HepG2 (cell line): Measurements from ENCODE around the gene TANC2. TPM values are rescaled to one million over a fixed set of nuclear protein-coding genes. Genes with fewer than 3 reads are reported as not detected.

Experiments used
- ATAC-seq: fragments of 200-7000 bp; cut with Tn5 transposase; 3 replicates; pipeline ENCODE4 v1.9.1; 2020; ENCODE audit warnings: mild to moderate bottlenecking, moderate library complexity
- BruUV-seq: library from RNA; stranded (reverse); fragments of 400-500 nt; replicated peaks from 2 replicates; lab custom pipeline; 2021; lab: Mats Ljungman, UMichigan
- CTCF ChIA-PET: fragments of 300-600 bp; formaldehyde crosslinking; extraction: SDS; loops from one replicate; lab custom pipeline; 2021; ENCODE audit warnings: low total read pairs, inconsistent platforms, low intra/inter-chr PET ratio; lab: Yijun Ruan, JAX
- POLR2A ChIA-PET: fragments of 350-600 bp; sonication (Branson Sonifier 250); formaldehyde crosslinking; loops from one replicate; lab custom pipeline; 2020; ENCODE audit warnings: antibody characterized with exemption, inconsistent platforms; lab: Yijun Ruan, JAX
- DNase-seq: peaks from one replicate; pipeline ENCODE4 v3.0.0-alpha.2; 2015; ENCODE audit warnings: low spot score
- FAIRE-seq: peaks from 3 replicates; lab custom pipeline; 2011; peaks lifted over from hg19 to GRCh38; lab: Jason Lieb, UNC
- H2AFZ ChIP-seq: one replicate; pipeline ENCODE4 v1.6.1; 2011; ENCODE audit warnings: low read length, inconsistent platforms
- H3K27ac ChIP-seq: fragments of 300-600 bp; 3 replicates; pipeline ENCODE4 v1.8.0; 2011; ENCODE audit warnings: mixed run types, mild to moderate bottlenecking, mixed read lengths, low read length, inconsistent platforms; ENCODE audit not compliant: insufficient read depth; ENCODE audit errors: extremely low read length
- H3K27me3 ChIP-seq, 2 experiments: fragments of 200-600 bp in 1 of 2; 2 replicates in 1 of 2; 3 replicates in 1 of 2; pipeline versions ENCODE4 v1.6.0 to v1.8.0; 2011; ENCODE audit warnings: low read length in 2 of 2, mild to moderate bottlenecking in 2 of 2, moderate library complexity in 2 of 2, inconsistent platforms in 1 of 2; ENCODE audit not compliant: insufficient read depth in 2 of 2, control insufficient read depth in 1 of 2
- H3K36me3 ChIP-seq, 2 experiments: fragments of 200-600 bp in 1 of 2; replicated peaks in 1 of 2; 2 replicates in 1 of 2; 3 replicates in 1 of 2; pipeline versions ENCODE4 v1.5.1 to v1.8.0; 2011; ENCODE audit warnings: low read length in 2 of 2, inconsistent platforms in 1 of 2; ENCODE audit not compliant: insufficient read depth in 2 of 2, control insufficient read depth in 1 of 2
- H3K4me1 ChIP-seq: 2 replicates; pipeline ENCODE4 v1.5.1; 2012; ENCODE audit warnings: low read length, inconsistent platforms; ENCODE audit not compliant: insufficient read depth
- H3K4me2 ChIP-seq: 2 replicates; pipeline ENCODE4 v1.6.0; 2011; ENCODE audit warnings: low read depth, low read length, inconsistent platforms
- H3K4me3 ChIP-seq, 3 experiments: fragments of 200-600 bp in 1 of 3; sonication (generic), shearing (Covaris generic) in 1 of 3; replicated peaks in 1 of 3; 2 replicates each; pipeline ENCODE4 v1.5.1; 2011 to 2016; ENCODE audit warnings: low read length in 3 of 3, inconsistent platforms in 2 of 3, low read depth in 2 of 3, mild to moderate bottlenecking in 2 of 3, control low read depth in 1 of 3, mixed read lengths in 1 of 3; ENCODE audit not compliant: insufficient read depth in 1 of 3
- H3K79me2 ChIP-seq: one replicate; pipeline ENCODE4 v1.6.1; 2011; ENCODE audit warnings: low read length, inconsistent platforms; ENCODE audit not compliant: insufficient read depth
- H3K9ac ChIP-seq: 2 replicates; pipeline ENCODE4 v1.6.0; 2011; ENCODE audit warnings: mild to moderate bottlenecking, low read depth, low read length, inconsistent platforms; ENCODE audit not compliant: insufficient read depth
- H3K9me3 ChIP-seq: 2 replicates; pipeline ENCODE4 v1.5.1; 2012; ENCODE audit warnings: mild to moderate bottlenecking, low read length
- H4K20me1 ChIP-seq: 2 replicates; pipeline ENCODE4 v1.6.0; 2011; ENCODE audit warnings: inconsistent platforms, mild to moderate bottlenecking, low read length, moderate library complexity; ENCODE audit not compliant: insufficient read depth
- ARNT ChIP-seq: fragments of 450-650 bp; IDR thresholded peaks from 2 replicates; pipeline ENCODE4 v1.6.1; 2017
- CCDC6 ChIP-seq: sonication (generic); formaldehyde crosslinking; IDR thresholded peaks from 2 replicates; pipeline ENCODE4 v1.8.1; 2022; ENCODE audit warnings: mild to moderate bottlenecking, missing genetic modification reagents, moderate library complexity
- ELF3 ChIP-seq: IDR thresholded peaks from 2 replicates; pipeline ENCODE4 v1.6.1; 2016; ENCODE audit warnings: missing genetic modification reagents, missing compliant biosample characterization
- FOXC1 ChIP-seq: sonication (generic); formaldehyde crosslinking; IDR thresholded peaks from 2 replicates; pipeline ENCODE4 v1.8.0; 2022; ENCODE audit warnings: mild to moderate bottlenecking, missing genetic modification reagents, borderline replicate concordance
- PPARG ChIP-seq: conservative IDR thresholded peaks from 2 replicates; pipeline ENCODE4 v1.6.1; 2016; ENCODE audit warnings: missing biosample characterization, missing genetic modification reagents
- RFX3 ChIP-seq: IDR thresholded peaks from 2 replicates; pipeline ENCODE4 v1.6.1; 2016; ENCODE audit warnings: missing biosample characterization, missing genetic modification reagents
- SMAD9 ChIP-seq: sonication (generic); formaldehyde crosslinking; IDR thresholded peaks from 2 replicates; pipeline ENCODE4 v1.5.1; 2020; ENCODE audit warnings: mild to moderate bottlenecking, missing genetic modification reagents
- SNAPC2 ChIP-seq: sonication (generic); formaldehyde crosslinking; IDR thresholded peaks from 2 replicates; pipeline ENCODE4 v1.8.1; 2022; ENCODE audit warnings: mild to moderate bottlenecking, missing genetic modification reagents
- ZBTB8A ChIP-seq: sonication (generic); formaldehyde crosslinking; IDR thresholded peaks from 2 replicates; pipeline ENCODE4 v1.4.0; 2020; ENCODE audit warnings: mild to moderate bottlenecking, low read depth, missing genetic modification reagents, borderline replicate concordance
- ZNF136 ChIP-seq: sonication (generic); formaldehyde crosslinking; IDR thresholded peaks from 2 replicates; pipeline ENCODE4 v1.8.1; 2022; ENCODE audit warnings: low read depth, mild to moderate bottlenecking, moderate library complexity, missing genetic modification reagents
- ZNF260 ChIP-seq: sonication (generic); formaldehyde crosslinking; IDR thresholded peaks from 2 replicates; pipeline ENCODE4 v1.4.0; 2020; ENCODE audit warnings: missing genetic modification reagents, low read depth, mild to moderate bottlenecking, borderline replicate concordance
- ZNF431 ChIP-seq: sonication (generic); formaldehyde crosslinking; IDR thresholded peaks from 2 replicates; pipeline ENCODE4 v1.9.0; 2022; ENCODE audit warnings: missing genetic modification reagents, low read depth, mild to moderate bottlenecking, borderline replicate concordance
- ZNF501 ChIP-seq: sonication (generic); formaldehyde crosslinking; IDR thresholded peaks from 2 replicates; pipeline ENCODE4 v1.5.1; 2020; ENCODE audit warnings: mild to moderate bottlenecking, moderate library complexity, missing genetic modification reagents
- ZNF552 ChIP-seq: sonication (generic); formaldehyde crosslinking; IDR thresholded peaks from 2 replicates; pipeline ENCODE4 v1.9.0; 2022; ENCODE audit warnings: missing genetic modification reagents, mild to moderate bottlenecking, borderline replicate concordance
- ZNF572 ChIP-seq: sonication (generic); formaldehyde crosslinking; IDR thresholded peaks from 2 replicates; pipeline ENCODE4 v1.5.1; 2020; ENCODE audit warnings: mild to moderate bottlenecking, missing genetic modification reagents
- ZNF629 ChIP-seq: sonication (generic); formaldehyde crosslinking; conservative IDR thresholded peaks from 2 replicates; pipeline ENCODE4 v1.5.0; 2020; ENCODE audit warnings: missing genetic modification reagents
- ZNF644 ChIP-seq: IDR thresholded peaks from 2 replicates; pipeline ENCODE4 v1.6.1; 2016; ENCODE audit warnings: low read depth
- ZNF710 ChIP-seq: sonication (generic); formaldehyde crosslinking; IDR thresholded peaks from 2 replicates; pipeline ENCODE4 v1.5.0; 2020; ENCODE audit warnings: mild to moderate bottlenecking, missing genetic modification reagents, borderline replicate concordance
- WGBS: methylation state at CpG from one replicate; pipeline ENCODE4 v1.1.6; 2017; ENCODE audit warnings: low lambda C conversion rate; 5-methylcytosine and 5-hydroxymethylcytosine counted together
- in situ Hi-C: cut with HindIII; loops from 2 replicates; pipeline ENCODE4 v1.10.0; 2017; ENCODE audit warnings: low pct_unique_long_range_greater_than_20kb; ENCODE audit not compliant: extremely low pct_ligation_motif_present
- intact Hi-C: fragments of 100-400 bp; cut with micrococcal nuclease; formaldehyde crosslinking; loops from one replicate; pipeline ENCODE4 v1.10.0; 2022; ENCODE audit not compliant: unreplicated experiment
- polyA plus RNA-seq, 8 experiments: library from polyadenylated mRNA; depleted of rRNA in 3 of 8; stranded (reverse) in 7 of 8; unstranded in 1 of 8; fragments of >200 nt; fragmentation: Illumina TruSeq in 4 of 8; extraction: Trizol in 4 of 8; gene quantifications; 2 replicates each; pipeline versions ENCODE4 v1.2.1 to v1.2.3, GENCODE V29; 2011 to 2016; ENCODE audit warnings: low read depth in 4 of 8, missing spikeins in 1 of 8, mixed read lengths in 1 of 8; ENCODE audit not compliant: insufficient read depth in 1 of 8
- total RNA-seq, 5 experiments: library from RNA; depleted of rRNA; stranded (reverse); fragments of >200 nt; fragmentation: Illumina TruSeq; extraction: Trizol; gene quantifications; 2 replicates each; pipeline ENCODE4 v1.2.3, GENCODE V29; 2016; ENCODE audit warnings: low read depth in 1 of 5
- TF ChIP-seq, protein P1 (sequence below): sonication (generic); formaldehyde crosslinking; IDR thresholded peaks from 2 replicates; pipeline ENCODE4 v1.5.0; 2020; ENCODE audit warnings: missing genetic modification reagents, mild to moderate bottlenecking, borderline replicate concordance

The TANC2 gene
- total and polyA plus RNA-seq, 2 of the 13 experiments (the other 11 are each of a cell fraction or from before 2014, with no cell fraction given) = 0.08 to 0.20 TPM

- in situ Hi-C loops (no loop called here), intact Hi-C loops (no loop called here)
- Histone ChIP-seq H3K4me3 (no peak overlapping the region), H3K9ac (no peak overlapping the region), H3K79me2 (no peaks in the 10 kb centered on the region), H3K27ac (no peak overlapping the region), H3K4me2 (no peak overlapping the region), H4K20me1 (no peaks in the 10 kb centered on the region), H3K36me3 (no peaks in the 10 kb centered on the region), H3K27me3 (peaks cover 2 to 13% of the 10 kb centered on the region in 2 experiments; a peak in 2 of 5 replicates), H3K9me3 (no peaks in the 10 kb centered on the region), H3K4me1 (no peaks in the 10 kb centered on the region), H2AFZ (no peak overlapping the region)
- FAIRE-seq = no peak
- ChIA-PET CTCF (no interaction called here), POLR2A (no interaction called here)
- DNase-seq = no peak
- no peak for ATAC-seq
- 3% methylated on average over 2 of the region's 2 CpGs for WGBS
- BruUV-seq = no TSS peak
- TF ChIP-seq ZNF552 (CRISPR knock-in tag) (no peak), ZNF501 (CRISPR knock-in tag) (no peak), ZNF710 (no peak), ZNF572 (no peak), ZNF136 (CRISPR knock-in tag) (no peak), ZNF629 (CRISPR knock-in tag) (no peak), ELF3 (CRISPR knock-in tag) (no peak), ZBTB8A (no peak), SMAD9 (CRISPR knock-in tag) (no peak), FOXC1 (CRISPR knock-in tag) (no peak), ARNT (no peak), RFX3 (CRISPR knock-in tag) (no peak), CCDC6 (CRISPR knock-in tag) (no peak), ZNF260 (CRISPR knock-in tag) (no peak), ZNF644 (CRISPR knock-in tag) (no peak), SNAPC2 (CRISPR knock-in tag) (no peak), ZNF431 (CRISPR knock-in tag) (no peak), PPARG (CRISPR knock-in tag) (no peak)
- TF ChIP-seq, protein P1, sequence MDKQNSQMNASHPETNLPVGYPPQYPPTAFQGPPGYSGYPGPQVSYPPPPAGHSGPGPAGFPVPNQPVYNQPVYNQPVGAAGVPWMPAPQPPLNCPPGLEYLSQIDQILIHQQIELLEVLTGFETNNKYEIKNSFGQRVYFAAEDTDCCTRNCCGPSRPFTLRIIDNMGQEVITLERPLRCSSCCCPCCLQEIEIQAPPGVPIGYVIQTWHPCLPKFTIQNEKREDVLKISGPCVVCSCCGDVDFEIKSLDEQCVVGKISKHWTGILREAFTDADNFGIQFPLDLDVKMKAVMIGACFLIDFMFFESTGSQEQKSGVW (CRISPR knock-in tag) = no peak
Observed at GRCh38 chr17:62935523-62935922, 30.5 kb upstream of the TANC2 start.
